GM18907 (cell line): ENCODE results near the gene HOXA9.

ENCODE experiments used
- ATAC-seq: cut with Tn5 transposase; IDR thresholded peaks from one replicate; pipeline ENCODE4 v1.9.1; 2021; ENCODE audit warnings: mild to moderate bottlenecking, moderate library complexity; ENCODE audit not compliant: unreplicated experiment

The HOXA9 gene

GRCh38 chr7:27201580-27202017 lies 36.3 kb upstream of the HOXA9 start:
- ATAC-seq = no peak

GRCh38 chr7:27200761-27201579 lies 35.6 kb upstream of the HOXA9 start:
- ATAC-seq = no peak

DNA sequence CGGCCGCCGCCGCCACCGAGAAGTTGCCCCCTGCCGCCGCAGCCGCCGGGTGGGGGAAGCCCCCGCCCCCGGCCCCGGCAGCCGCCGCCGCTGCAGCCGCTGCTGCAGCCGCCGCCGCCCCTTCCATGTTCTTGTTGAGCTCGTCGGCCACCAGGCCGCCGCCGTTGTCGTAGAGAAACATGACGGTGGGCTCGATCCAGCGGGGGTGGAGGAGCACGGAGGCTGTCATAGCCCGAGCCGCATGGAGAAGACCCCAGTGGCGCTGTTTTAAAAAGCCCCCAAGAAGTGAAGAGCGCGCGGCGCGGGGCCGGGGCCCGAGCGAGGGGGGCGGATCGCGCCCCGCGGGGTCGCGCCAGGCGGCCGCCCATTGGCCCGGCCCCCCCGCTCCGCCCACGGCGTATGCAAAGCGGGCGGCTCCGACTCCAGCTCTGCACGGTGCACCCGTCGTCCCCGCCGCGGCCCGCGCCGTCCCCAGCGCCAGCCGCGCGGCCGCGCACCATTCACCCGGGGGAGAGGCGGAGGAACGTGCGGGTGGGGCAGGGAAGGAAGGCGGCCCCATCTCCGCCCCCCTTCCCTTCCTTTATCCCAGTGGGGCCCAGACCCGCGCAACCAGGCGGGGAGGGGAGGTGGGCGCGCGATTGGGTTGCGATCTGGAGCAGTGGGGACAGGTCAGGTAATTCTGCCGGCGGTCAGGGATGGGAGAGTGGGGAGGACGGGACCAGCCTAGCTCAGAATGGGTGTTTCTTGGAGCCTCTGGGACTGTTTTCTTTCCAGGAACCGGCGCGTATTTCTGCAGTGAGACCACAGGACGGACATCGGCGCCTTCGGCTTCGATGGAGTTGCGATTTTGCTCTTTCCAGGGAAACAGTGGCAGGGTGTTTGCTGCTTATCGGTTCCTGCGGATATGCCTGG lies 34.8 kb upstream of the HOXA9 start, which contains the start of gene HOXA13:
HOXA13 (minus strand) TSS at position 243 of the 912 bp plus-strand sequence; CDS start at position 229, 14 bp downstream.
- ATAC-seq = no peak

- no peak for ATAC-seq
Measured at GRCh38 chr7:27198871-27199801, 33.8 kb upstream of the HOXA9 start.

GRCh38 chr7:27198138-27198841 lies 33.0 kb upstream of the HOXA9 start:
- no peak for ATAC-seq

DNA sequence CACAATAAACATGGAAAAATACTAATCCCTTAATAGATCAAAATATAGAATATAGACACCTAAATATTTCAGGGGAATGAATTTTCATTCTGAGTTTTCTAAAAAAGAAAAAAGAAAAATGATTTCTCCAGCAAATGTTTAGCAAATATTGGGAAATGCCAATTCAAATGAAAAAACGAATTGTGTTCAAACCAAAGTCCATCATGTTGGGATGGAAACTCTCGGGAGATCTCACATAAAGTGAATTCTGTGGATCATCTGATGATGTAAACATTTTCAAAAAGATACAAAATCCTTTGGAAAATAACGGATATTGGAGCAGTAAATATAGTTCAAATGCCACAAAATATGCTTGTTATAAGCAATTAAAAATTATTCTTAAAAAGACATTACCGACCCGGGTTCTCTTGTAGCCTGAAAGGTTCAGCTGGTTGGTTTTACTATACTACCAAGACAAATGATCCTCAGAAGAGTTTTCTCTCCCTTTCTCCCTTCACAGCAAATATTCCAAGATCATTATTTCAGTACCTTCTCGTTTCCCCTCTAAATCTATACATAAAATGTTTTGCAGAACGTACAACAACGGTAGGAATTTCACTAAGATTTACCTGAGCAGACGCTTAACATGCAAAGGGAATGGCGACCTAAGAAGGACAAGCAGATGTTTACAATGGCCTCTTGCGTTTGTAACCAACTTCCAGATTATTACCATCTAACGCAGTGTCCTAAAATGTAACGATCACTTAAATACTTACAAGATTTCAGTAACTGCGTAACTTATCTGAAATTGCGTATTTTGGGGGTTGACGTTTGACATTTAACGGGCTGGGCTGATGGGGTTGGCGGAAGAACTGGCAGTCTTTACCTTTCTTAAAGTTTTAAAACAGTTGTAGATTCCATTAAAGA lies 32.1 kb upstream of the HOXA9 start:
- ATAC-seq = no peak

DNA sequence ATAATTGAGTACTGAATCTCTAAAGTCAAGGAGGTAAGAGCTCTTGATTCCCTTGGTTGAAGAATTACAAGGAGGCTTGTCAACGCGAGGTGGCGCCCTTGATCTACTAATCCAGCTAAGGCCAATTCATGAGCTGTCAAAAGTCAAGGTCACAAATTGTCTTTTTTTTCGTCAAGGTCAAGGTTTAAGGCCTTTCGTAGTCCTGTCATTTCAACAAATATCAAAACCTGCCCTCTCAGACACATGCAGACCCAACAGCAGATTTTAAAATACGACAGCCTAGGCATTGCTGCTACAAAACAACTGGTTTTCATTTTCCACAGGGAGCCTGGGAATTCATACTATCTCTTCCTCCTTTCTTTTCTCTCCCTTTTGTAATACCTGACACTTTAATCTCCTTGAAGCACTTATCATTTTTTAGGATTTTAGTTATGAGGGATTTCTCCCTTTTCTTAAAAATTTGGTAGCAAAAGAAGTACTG lies 31.0 kb upstream of the HOXA9 start:
- no peak for ATAC-seq

DNA sequence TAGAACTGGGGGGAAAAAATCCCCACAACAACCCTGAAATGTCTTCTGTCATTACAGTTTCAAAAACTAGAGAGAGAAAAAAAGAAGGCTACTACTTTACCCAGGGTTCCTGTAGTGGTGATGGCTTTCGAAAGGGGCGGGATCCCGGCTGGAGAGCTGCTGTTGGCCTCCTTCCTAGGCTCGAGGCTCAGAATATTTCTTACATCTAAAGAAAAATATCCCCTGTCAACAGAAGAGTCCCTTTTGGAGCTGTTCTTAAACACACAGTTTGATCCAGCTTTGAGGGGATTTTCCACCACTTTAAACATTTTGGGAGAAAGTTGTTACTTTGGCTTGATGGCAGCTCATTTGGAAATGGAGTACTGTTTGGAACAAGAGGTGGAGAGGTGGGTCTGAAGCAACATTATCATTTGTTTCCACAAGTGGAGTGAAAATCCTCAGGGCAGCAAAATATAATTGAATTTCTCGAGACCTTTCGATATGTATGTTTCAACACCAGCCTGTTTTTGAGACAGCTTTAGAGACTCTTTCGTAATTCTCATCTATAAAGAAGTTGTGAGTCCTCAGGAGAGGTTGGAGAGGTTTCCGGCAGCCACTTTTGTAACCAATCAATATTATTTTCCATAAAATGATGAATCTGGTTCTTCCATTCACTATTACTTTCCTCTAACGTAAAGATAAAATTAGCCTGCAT lies 29.5 kb upstream of the HOXA9 start:
- ATAC-seq = no peak

DNA sequence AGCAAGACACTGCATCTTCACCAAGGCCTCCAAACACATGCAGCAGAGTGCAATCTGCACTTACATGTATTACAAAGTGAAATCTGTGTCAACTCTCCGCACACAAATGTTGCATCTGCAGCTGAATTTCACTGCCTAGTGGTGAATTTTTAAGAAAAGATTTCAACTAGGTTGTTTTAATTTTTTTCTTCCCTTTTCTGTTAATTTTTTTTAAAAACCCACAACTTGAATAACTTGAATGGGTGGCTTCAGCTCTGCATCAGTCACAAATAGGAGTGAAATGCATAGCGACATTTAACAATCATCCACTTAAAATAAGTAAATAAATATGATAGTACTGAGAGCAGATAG lies 28.6 kb upstream of the HOXA9 start:
- ATAC-seq = no peak

DNA sequence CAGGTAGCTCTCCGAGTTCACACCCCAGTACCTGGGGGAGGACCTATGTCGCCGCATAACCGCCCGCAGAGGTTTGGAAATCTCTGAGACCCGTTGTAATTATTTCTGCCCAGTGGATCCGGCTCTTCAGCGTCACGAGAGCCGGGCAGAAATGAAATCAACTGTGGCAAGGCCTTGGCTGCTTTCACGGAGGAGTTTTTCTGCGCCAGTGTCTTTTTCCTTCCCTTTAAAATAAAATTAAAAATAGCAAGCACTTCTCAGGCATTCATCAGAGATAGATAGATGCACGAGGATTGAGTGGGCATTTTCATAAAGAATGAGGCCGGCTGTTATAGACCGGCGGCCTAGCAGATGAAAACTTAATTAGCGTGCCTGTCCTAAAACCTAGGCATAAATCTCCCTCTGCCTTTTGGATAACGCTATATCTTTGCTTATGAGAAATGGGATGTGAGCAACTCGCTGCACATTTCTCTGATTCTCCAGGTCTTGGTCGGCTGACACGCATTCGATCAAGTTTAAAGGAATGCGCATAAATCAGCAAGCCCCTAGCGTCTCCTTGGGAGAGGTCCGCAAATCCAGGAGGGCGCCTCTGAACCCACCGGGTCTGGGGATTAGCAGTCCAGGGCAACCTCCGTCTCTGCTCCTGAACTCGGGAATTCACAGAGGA lies 28.1 kb upstream of the HOXA9 start:
- no peak for ATAC-seq

DNA sequence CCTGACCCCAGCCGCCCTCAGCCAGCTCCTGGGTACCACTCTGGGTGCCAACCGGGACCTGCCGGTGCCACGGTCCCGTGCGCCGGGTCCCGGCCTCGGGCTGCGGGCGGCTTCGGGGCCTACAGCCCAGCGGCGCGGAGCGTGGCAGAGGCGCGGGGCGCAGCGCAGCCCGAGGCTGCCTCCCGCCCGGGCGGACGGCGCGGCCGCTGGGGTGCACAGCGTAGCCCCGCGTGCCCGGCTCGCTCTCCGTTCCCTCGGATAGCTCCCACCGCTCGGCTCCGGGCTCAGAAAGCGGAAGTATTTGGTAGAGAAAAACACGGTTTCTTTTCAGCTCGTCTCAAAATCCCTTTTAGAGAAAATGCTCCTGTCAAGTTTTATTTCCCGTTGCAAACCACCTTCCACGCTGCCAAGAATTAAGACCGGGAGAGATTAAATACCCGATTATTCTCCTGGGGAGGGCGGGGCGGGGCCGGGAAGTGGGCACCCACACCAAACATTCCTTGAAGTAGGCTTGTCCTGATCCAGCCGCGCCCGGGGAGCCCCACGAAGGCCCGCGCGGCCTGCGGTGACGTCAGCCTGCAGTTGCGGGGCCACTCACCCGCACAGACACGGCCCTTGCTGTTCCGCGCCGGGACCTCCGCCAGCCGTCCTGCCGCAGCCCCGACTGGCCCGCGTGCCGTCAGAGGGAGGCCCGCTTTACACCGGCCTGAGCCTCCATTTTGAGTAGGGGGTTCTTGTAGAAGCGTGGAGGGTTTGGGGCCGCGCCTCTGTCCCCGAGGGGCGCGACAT lies 27.4 kb upstream of the HOXA9 start:
- no peak for ATAC-seq

GRCh38 chr7:27191833-27192545 lies 26.7 kb upstream of the HOXA9 start:
- ATAC-seq = no peak

DNA sequence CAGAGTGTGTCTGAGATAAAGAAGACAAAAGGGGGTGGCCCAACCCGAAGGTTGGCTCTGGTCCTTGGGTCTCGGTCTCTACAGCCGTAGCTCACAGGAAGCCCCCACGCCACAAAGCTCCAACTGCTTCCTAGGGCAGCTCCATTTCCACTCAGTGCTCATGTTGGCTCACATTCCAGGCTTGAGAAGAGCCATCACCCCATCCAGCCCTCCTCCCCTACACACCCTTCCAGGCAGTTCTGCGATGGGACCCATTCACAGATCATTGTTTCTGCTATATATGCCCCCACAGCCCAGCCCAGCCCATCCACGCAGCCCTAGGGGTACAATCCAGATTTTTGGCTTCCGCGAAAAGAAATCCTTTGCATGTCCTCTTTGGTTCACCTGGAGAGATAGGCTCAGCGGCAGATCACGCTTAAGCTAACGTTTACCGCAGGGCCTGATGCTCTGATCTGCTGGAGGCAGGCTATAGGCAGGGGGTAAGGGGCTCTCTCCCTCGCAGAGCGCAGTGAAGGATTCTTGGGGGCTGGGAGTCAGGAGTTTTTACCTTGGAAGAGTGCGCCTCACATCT lies 25.9 kb upstream of the HOXA9 start:
- no peak for ATAC-seq

GRCh38 chr7:27189997-27190748 lies 24.8 kb upstream of the HOXA9 start:
- ATAC-seq = no peak

GRCh38 chr7:27189295-27189996 lies 24.1 kb upstream of the HOXA9 start:
- no peak for ATAC-seq
